NOMO-1 (cell line): ENCODE data around the gene KRT16.
"Not testable (repeated sequence)": the region's sequence is repeated elsewhere in the genome, so short reads cannot be mapped to it uniquely, and the experiment has no call there.

Experiments
- DNase-seq, 2 experiments: peaks; one replicate each; lab custom pipeline; 2025; ENCODE audit not compliant: unreplicated experiment in 2 of 2; lab: John Stamatoyannopoulos, UW

KRT16 gene

DNA sequence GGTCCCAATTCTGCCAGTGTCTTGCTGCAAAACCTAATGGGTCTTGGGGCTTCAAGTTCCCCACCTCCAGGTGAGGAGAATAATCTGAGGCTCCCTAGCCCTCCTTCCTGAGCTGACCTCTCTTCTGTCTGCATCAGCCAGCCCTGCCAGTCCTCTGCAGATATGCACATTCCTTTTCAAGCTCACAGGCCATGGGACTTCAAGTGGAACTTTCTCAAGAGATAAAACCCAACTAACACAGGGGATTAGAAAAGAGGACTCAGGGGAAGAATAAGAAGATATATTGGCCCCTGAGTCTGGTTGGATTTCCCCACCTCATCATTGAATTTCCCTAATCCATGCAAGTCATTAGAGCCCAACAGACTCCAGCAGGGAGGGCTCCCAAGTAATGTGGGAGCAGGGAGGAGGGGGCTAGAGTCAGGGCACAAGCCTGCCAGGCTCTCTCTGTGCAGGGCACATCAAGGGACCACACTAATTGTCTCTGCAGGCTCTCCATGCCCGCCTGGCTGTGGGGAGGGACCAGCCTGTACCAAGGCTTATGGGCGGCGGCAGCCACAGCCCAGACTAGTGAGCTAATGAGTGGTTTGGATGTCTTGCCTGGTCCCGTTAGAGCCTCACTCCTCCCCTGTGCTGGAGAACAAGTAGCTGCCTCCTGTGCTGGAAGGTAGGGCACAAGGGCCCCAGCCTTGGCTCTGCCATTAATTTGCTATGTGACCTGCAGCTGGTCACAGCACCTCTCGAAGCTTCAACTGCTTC, 27.1 kb downstream of the KRT16 start:
- no peak for DNase-seq

DNA sequence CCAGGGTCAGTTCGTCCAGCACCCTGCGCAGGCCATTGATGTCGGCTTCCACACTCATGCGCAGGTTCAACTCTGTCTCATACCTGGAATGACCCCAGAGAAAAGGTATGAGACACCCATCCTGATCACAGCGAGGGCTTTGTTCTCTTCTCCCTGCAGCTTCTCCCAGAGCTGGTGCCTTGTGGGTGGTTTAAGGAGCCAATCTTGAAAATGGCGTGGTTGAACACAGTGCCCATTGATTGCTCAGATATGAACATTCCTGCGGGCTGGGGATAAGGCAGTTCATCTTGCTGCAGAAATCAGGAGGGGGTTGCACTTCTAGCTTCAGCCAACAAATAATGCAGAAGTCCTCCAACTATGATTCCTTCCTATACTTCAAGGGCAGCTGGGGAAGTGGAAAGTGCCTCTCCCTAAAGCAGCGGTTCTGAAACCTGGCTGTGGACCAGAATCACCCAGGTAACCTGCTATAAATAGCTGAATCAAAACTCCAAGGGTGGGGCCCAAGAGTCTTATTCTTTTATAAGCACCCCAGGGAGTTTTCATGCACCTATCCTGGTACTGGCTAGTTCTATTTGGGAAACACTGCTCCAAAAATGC, 28.1 kb downstream of the KRT16 start:
- not testable (repeated sequence) for DNase-seq

DNA sequence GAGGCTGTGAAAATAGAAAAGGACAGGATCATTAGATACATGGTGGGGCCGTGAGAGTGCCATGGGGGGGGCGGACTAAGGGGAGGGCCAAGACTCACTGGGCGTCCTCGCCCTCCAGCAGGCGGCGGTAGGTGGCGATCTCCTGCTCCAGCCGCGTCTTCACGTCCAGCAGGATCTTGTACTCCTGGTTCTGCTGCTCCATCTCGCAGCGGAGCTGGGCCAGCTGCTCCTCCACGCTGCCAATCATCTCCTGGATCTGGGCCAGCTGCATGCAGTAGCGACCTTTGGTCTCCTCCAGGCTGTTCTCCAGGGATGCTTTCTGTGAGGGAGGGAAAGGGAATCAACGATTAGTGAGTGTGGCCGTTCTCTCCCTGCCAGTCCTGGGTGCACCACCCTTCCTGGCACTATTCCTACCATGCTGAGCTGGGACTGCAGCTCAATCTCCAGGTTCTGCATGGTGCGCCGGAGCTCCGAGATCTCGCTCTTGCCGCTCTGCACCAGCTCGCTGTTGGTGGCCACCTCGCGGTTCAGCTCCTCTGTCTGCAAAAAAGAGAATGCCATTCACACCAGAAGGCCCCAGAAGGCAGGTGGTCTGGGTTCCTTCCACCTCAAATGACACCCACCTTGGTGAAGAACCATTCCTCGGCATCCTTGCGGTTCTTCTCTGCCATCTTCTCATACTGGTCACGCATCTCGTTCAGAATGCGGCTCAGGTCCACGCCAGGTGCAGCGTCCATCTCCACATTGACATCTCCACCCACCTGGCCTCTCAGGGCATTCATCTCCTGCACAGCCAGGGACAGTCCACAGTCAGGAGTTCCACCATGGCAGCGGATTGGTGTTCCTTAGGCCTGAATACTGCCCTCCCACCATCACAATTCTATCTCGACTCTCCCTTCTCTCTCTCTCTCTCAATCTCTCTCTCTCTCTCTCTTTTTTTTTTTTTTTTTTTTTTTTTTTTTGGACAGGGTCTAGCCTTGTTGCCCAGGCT, 29.1 kb downstream of the KRT16 start:
- no peak for DNase-seq

DNA sequence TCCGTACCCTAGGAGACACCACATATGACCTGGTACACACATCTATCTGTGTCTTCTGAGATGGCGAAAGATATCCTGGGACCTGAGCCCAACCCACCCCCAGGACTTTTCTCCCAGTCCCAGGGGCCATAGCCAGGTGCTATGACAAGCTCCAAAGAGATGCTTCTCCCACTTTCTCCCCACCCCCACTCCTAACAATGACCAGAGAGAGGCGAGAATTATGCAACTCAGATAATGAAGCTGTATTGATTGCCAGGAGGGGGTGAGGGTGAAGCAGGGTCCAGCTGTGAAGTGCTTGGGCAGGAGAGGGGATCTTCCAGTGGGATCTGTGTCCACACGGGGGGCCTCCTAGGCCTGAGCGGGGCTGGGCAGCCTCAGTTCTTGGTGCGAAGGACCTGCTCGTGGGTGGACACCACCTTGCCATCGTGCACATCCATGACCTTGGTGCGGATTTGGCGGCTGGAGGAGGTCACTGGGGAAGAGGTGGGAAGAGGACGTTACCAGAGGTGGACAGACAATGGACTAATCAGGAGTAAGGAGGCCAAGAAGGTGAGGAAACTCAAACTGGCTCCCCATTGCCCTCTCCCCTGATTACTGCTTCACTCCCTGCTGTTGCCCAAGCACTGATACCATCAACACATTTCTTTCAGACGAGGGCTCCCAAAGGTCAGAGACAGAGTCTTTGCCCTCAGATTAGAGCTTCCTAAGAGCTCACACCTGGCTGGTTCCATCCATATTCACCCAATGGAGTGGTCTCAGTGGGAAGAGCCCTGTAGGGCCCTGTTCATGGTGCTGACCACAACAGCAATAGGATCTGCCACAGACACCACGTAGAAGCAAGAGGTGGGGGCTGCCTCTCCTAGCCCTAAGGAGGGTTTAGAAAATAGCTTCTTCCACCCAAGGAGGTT, 30.3 kb downstream of the KRT16 start:
- not testable (repeated sequence) for DNase-seq

DNA sequence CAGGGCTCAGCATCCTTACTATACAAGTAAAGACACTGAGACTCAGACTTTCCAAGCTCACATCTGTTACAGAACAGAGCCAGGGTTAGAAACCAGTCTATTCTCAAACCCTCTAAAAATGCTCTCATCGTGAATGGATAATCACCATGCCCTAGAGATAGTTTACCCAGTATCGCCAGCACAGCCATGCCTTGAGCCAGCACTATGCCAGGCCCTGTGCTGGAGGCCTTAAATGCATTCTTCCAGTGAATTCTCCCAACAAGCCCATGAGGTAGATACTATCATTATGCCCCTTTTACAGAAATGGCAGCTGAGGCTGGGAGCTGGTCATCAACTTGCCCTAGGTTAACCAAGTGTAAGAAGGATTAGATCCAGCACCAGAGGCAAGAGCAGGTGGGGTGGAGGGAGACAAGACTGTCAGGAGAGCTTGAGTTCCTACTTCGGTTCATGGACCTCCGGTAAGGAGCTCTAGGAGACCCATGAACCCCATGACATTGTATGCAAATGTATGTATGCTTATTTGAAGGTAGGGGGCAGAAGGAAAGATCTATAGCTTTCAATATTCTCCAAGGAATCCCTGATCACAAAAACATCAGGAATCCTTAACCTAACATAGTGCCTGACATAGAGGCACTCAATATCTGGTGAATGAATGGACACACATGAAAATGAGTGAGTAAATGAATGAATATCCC, 31.1 kb downstream of the KRT16 start:
- DNase-seq, result no peak

DNA sequence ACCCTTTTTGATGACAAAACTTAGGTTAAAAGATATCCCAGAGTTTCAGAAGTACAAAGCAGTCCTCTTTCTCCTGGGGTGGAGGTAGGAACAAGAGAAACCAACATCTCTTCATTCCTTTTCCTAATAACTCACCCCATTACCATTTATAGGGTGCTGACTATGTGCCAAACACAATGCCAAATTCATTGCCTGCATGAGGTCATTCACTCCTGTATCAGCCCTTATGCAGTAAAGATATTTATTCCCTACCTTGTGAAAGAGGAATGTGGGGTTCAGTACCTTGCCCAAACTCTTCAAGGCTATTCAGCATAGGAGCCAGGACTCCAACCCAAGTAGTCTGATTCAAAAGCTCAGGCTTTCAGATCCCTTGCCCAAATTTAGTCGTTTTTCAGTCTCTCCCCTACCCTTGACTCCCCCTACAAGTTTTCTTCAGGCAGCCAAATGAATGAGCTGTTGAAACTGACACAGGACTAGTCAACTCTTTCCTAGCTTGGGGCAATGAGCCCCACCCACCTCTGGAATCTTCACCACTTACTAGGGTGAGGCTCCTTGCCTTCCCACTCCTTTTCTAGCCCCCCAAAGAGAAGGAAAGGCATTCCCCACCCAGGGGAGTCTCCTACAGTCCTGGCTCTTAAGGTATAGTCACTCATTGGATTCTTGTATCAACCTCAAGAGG, 31.7 kb downstream of the KRT16 start:
- no peak for DNase-seq

DNA sequence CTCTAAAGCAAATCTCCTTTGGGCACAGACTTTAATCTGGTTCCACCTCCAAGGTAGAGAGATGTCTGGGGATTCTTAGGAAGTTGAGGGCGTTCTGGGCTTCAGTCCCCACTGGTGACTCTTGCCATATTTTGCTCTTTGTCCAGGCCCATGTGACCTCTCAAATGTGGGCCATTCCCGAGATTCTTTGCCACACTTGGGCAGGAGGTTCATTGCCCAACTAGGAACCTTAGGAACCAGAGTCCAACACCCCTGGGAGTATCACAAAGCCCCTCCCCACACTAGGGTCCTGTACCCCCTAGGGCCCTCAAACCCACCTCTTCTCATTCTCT, 32.4 kb downstream of the KRT16 start:
- DNase-seq, result no peak

DNA sequence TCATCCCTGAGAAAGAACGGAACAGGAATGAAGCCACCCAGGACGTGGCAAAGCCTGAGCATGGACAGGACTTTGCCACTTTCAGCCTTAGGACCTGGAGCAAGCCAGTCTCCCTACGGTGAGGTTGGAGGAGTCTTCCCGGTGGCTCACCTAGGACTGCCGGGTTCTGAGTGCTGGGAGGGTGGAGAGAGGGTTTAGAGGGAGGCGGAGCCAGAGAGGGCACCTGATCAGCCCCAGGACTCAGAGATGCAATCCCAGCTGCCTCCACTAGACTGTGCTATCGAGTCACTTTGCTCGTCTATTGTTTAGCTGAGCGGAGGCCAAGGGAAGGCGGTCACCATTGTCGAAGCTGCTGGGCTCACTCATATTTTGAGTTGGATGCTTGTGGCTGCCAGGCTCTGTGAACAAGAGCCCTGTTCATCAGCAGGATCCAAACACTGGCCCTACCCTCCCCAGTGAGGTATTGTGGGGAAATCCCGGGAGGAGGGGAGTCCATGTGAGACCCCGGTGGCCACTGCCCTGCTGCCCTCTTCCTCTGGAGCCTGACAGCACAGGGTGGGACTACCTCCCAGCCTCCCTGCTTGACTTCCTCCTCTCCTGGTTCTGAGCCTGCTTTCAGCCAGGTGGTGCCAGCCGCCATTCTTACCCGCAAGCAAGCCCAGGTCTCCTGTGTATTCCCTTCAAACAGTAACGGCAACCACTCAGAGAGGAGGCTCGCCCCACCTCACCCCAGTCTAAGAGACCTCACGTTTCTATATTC, 32.9 kb downstream of the KRT16 start:
- peak; percentile 79 to 80 for DNase-seq

DNA sequence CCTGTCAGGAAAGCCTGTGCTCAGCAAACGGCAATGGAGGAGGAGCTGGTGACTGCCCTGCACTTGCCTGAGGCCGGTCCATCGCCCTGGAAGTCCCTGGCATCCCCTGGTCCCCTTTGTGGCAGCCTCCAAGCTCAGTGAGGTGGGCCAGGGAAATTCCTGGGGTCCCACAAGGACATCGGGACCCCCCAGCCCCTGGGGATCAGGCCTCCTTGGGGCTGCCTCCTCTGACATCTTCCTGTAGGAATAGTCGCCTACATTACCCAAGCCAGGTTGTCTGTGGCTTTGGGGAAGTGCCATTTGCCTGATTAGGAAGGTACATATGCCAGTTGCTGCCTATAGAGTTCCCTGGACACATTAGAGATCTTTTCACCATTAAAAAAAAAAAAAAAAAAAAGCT, 33.6 kb downstream of the KRT16 start:
- DNase-seq, result no peak

DNA sequence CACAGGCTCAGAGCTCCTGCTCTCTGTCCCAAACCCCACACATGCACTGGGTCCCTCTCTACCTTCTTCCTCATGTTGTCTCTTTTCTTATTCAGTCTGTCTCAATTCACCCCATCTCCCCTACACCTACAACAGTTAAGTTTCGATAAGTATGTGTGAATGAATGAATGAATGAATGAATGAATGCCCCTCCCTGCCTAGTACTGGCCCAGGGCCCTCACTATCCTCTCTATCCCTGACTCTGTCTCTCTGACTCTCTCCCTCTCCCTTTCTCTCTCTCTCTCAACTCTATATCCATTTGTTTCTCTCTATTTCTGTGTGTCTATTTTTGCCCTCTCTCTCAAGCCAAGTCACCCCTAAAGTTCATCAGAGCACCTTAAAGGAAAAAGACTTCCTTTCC, 34.0 kb downstream of the KRT16 start:
- no peak for DNase-seq

DNA sequence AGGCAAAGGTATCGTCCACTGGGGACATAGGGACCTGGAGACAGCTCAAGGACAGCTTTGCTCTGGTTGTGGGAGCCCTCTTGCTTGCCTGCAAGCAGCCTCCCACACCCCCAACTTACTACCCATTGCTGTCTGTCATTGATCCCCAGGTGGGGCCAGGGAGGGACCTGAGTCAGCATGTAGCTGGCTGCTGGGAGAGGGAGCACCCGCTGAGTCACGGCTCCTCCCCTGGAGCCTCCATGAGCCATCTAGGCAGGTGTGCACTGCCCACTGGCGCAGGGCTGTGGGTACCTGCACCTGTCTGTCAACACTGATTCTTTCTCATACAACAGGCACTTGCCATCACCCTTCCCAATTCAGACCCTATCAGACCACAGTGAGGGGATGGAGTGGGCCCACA, 35.8 kb downstream of the KRT16 start:
- DNase-seq, result not testable (repeated sequence)

DNA sequence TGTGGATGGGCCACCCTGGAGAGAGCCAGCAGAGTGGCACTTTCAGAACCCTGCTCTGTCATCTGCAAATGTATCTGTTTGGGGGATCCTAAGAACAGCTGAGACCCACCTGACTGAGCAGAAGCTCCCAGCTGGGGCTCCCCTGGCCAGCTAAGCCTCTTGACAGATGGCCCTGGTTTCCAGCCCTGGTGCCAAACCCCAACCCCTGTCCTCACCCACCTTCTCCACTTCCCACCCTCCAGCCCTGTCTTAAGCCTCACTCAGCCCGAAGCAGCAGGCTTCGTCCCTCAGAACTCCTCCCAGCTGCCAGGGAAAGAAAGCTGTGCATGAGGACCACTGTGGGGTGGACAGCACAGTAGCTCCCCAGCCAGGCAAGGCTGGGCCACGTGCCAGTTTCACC, 37.2 kb downstream of the KRT16 start:
- DNase-seq, result no peak

DNA sequence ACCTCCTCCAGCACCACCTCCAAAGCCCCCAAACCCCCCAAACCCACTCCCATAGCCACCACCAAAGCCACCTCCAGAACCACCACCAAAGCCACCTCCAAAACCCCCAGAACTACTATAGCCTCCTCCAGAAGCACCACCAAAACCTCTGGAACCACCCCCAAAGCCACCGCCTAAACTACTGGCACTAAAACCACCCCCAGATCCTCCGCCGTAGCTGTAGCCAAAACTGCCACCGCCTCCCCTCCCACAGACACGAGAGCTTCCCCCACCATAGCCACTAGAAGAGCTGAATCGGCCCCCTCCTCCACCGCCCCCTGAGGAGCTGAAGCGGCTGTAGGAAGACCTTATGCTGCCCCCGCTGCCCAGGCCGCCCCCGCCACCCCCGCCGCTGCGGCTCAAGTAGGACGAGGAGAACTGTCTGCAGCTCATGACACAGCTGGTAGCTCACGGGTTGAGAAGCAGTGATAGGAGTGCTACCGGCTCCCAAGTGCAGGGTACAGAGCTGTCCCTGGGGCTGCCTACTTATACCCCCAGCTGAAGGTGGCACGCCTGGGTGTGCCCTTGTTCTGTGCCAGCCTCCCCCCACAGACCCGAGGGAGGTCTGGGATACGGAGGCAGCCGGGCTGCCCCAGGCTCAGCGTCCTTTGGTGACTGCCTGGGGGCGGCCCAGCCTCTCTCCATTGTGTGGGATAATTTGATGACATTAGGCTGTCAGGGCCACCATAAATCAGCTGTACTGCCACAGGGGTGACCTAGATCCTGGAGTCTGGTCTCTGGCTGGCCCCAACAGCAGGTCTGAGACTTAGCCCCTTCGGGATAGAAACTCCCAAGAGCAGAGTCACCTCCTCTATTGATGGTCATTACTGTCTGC, 40.8 kb downstream of the KRT16 start, which contains the start of gene KRT9:
Gene KRT9 (minus strand): TSS at position 499 of the 874 bp plus-strand sequence. CDS start 67 bp downstream, at position 432.
- no peak for DNase-seq

DNA sequence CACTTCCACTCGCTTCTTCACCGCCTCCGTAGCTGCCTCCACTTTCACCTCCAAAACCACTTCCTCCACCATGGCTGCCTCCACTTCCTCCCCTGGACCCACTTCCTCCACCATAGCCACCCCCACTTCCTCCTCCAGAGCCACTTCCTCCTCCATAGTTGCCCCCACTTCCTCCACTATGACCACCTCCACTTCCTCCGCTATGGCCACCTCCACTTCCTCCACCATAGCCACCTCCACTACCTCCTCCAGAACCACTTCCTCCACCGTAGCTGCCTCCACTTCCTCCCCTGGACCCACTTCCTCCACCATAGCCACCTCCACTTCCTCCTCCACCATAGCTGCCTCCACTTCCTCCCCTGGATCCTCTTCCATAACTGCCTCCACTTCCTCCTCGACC, 45.2 kb downstream of the KRT16 start:
- DNase-seq, result no peak

DNA sequence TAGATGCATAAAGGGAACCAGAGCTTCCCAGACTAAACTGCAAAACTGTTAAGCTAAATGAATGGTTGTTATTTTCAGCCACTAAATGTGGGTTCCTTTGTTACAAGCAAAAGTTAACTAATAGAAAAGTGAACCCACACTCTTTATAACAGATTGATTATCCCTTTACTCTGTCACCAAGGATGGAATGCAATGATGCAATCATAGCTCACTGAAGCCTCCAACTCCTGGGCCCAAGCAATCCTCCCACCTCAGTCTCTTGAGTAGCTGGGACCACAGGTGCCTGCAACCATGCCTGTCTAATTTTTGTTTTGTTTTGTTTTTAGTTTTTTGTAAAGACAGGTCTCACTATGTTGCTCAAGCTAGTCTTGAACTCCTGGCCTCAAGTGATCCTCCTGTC, 47.2 kb downstream of the KRT16 start:
- DNase-seq, result no peak

DNA sequence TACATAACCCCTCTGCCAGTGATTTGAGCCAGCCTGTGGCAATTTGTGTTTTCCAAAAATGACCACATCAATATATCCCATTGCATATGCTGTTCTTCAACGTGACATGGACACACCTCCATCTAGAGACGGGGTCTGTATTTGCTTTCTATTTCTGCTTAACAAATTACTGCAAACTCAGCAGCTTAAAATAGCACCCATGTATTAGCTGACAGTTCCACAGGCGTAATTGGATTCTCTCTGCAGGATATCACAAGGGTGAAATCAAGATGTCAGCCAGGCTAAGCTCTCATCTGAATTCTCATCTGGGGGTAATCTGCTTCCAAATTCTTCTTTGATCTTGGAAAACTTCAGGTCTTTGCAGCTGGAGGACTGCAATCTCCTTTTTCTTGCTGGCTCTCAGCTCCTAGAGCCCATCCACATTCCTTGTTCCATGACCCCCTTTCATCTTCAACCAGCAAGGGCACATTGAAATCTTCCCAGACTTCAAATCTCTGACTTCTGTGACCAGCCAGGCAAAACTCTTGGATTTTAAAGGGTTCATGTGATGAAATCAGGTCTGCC, 48.9 kb downstream of the KRT16 start:
- DNase-seq, result no peak

DNA sequence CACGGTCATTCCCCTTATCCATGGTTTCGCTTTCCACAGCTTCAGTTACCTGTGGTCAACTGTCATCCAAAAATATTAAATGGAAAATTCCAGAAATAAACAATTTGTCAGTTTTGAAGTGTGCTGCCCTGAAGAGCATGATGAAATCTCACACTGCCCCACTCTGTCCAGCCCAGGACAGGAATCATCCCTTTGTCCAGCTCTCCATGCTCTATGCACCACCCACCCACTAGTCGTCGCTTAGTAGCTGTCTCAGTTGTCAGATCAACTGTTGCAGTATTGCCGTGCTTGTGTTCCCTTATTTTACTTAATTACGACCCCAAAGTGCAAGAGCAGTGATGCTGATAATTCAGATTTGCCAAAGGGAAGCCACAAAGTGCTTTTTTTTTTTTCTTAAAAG, 51.0 kb downstream of the KRT16 start:
- no peak for DNase-seq
